HPDE6-E6E7 (cell line): ENCODE measurements around the gene ZNF57.
"Not testable (repeated sequence)": the region's sequence is repeated elsewhere in the genome, so short reads cannot be mapped to it uniquely, and the experiment has no call there.

Source experiments
- DNase-seq: peaks from one replicate; pipeline ENCODE4 v3.0.0; 2011; ENCODE audit warnings: missing footprints; ENCODE audit errors: extremely low spot score

Gene ZNF57

GRCh38 chr19:2952953-2953481 lies 52.3 kb downstream of the ZNF57 start:
- DNase-seq, result peak; percentile 37

DNA sequence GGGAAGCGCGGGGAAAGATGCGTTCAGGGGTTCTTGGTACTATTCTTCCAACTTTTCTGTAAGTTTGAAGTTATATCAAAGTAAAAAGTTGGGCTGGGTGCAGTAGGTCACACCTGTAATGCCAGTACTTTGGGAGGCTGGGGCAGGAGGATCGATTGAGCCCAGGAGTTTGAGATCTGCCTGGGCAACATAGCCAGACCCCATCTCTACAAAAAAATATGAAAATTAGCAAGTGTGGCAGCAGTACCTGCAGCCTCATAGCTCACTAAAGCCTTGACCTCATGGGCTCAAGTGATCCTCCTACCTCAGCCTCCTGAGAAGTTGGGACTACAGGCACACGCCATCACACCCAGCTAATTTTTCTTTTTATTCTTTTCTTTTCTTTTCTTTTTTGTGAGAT lies 56.4 kb downstream of the ZNF57 start:
- no peak for DNase-seq

- no peak for DNase-seq
Measured at GRCh38 chr19:2960120-2960519, 59.4 kb downstream of the ZNF57 start.

GRCh38 chr19:2962018-2962670 lies 61.4 kb downstream of the ZNF57 start:
- DNase-seq, result peak; percentile 39

GRCh38 chr19:2963122-2963521 lies 62.4 kb downstream of the ZNF57 start:
- DNase-seq, result no peak

- DNase-seq, result not testable (repeated sequence)
Measured at GRCh38 chr19:2963631-2964030, 62.9 kb downstream of the ZNF57 start.

GRCh38 chr19:2964874-2965273 lies 64.1 kb downstream of the ZNF57 start:
- DNase-seq, result no peak

GRCh38 chr19:2967972-2968371 lies 67.2 kb downstream of the ZNF57 start:
- no peak for DNase-seq
